ENCODE measurements around the gene GPHN.

DNA sequence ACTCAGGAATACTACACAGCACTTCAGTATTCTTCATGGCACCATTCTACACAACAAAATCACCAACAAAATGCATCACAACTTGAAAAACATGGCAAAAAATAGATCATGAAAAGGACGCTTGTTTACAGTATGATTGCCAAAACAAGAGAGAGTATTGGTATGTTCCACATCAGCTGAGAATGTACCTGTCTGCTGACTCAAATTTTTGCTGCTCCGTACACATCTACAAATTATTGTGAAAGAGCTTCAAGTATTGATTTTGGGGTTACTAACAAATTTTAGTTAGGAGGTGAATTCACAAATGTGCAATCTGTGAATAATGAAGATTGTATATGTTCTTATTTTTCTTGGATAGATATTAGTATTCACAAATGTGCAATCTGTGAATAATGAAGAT, 105.4 kb downstream of the GPHN start:
- no peak for TF ChIP-seq POLR2AphosphoS5 (IDR thresholded peaks at IDR 0.05)
- TF ChIP-seq, protein P1, sequence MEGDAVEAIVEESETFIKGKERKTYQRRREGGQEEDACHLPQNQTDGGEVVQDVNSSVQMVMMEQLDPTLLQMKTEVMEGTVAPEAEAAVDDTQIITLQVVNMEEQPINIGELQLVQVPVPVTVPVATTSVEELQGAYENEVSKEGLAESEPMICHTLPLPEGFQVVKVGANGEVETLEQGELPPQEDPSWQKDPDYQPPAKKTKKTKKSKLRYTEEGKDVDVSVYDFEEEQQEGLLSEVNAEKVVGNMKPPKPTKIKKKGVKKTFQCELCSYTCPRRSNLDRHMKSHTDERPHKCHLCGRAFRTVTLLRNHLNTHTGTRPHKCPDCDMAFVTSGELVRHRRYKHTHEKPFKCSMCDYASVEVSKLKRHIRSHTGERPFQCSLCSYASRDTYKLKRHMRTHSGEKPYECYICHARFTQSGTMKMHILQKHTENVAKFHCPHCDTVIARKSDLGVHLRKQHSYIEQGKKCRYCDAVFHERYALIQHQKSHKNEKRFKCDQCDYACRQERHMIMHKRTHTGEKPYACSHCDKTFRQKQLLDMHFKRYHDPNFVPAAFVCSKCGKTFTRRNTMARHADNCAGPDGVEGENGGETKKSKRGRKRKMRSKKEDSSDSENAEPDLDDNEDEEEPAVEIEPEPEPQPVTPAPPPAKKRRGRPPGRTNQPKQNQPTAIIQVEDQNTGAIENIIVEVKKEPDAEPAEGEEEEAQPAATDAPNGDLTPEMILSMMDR (IDR thresholded peaks at IDR 0.05): no peak

Measured in prostate gland (tissue), 2 donors.